Anterior cingulate cortex (tissue), 58 donors: Measurements from ENCODE around the gene MMD.
"Not testable (repeated sequence)": the region's sequence is repeated elsewhere in the genome, so short reads cannot be mapped to it uniquely, and the experiment has no call there.

Source experiments
- DNase-seq, 58 donors: peaks; one replicate each; lab custom pipeline; 2025; lab: John Stamatoyannopoulos, UW

MMD gene

GRCh38 chr17:55402374-55402773 is 19.3 kb downstream of the MMD start:
- DNase-seq = no peak

DNA sequence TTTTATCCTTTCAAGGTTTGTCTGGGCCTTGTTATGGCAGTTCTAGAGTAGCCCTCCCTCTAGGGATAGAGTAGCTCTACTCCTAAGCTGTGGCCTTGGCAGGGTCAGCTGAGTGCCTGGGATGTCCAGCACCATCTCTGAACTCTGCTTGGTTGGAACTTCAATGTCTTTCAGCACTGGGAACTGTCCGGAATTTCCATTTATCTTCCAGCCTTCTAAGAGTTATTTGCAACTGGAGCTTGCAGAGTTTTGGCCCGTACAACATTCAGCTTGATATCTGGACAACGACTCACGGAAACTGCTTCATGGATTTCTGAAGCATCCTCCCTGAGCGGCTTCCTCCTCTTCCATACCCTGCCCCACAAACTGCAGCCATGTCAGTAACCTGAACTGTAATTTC is 22.9 kb downstream of the MMD start:
- no peak for DNase-seq

GRCh38 chr17:55395803-55396505 is 25.7 kb downstream of the MMD start:
- DNase-seq = no peak

GRCh38 chr17:55394357-55395021 is 27.1 kb downstream of the MMD start:
- DNase-seq = peak in 2 of 58 donors; percentile 30 to 51

GRCh38 chr17:55391764-55392467 is 29.7 kb downstream of the MMD start:
- DNase-seq = no peak

DNA sequence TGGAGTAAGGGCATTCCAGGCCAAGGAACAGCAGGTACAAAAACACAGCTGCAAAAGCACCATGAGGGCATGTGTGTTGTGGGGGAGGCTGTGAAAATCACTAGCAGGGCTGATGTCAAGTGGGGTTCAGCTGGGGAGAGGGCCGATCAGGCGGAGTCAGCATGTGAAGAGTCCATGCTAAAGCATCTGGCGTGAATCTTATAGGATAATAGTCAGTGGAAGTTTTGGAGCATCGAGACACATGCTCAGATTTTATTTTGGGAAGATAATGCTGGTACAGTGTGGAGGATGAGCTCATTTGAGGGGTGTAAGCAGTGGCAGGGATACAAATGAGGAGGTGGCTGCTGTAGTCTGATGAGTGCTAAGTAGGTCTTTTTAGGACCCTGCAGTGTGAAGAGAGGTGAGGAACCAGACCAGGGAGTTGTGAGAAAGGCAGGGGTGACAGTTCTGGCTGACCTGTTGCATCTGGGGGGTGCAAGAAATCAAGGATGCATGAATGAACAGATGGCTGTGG is 30.3 kb downstream of the MMD start:
- peak in 29 of 58 donors; percentile 1 to 71 (median 16) for DNase-seq

GRCh38 chr17:55390364-55390977 is 31.2 kb downstream of the MMD start:
- no peak for DNase-seq

- not testable (repeated sequence) for DNase-seq
Observed at GRCh38 chr17:55389715-55390114, 31.9 kb downstream of the MMD start.

DNA sequence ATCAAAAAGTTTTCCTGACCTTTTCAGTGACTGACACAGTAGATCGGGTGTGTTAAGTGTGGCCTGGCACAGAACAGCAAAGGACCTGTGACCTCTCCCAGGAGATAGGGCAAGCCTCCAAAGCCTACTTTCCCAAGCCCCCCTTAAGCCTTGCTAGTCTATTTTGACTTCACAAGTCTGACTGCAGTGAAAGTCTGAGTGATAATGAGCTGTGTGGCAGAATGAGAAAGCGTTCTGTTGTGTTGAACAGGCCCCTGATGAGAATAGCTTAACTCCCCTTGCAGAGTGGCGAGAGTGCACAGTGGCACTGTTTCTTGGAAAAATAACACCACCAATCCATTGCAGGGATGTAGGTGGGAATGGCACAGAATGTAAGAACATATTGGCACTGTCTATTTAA is 32.8 kb downstream of the MMD start:
- DNase-seq = peak in 23 of 58 donors; percentile 0 to 44 (median 5)

DNA sequence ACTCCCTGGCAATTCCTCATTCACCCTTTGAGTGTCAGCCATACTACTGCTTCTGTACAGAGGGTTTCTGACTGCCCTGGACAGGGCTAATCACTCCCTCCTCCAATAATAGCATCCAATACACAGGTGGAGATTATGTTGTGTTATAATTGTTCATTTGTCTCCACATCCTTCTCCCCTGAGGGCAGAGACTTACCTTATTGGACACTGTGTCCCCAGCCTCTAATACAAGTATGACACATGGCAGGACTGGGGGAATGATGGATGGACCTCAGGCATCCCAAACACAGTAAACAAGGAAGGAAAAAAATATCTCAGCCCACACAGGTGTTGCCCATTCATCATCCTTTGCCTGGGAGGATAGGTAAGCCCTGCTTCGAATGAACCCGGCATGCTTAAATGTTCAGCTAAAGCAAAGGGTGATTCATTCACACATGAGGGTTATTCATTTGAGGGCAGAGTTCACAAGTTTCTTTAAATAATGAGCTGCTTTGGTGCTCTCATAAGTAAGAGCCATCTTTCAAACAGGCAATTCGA is 34.8 kb downstream of the MMD start:
- DNase-seq = no peak

- DNase-seq = no peak
Observed at GRCh38 chr17:55384643-55385232, 36.9 kb downstream of the MMD start.

- DNase-seq = no peak
Observed at GRCh38 chr17:55383771-55384642, 37.6 kb downstream of the MMD start.

- no peak for DNase-seq
Observed at GRCh38 chr17:55381017-55381770, 40.4 kb downstream of the MMD start.

DNA sequence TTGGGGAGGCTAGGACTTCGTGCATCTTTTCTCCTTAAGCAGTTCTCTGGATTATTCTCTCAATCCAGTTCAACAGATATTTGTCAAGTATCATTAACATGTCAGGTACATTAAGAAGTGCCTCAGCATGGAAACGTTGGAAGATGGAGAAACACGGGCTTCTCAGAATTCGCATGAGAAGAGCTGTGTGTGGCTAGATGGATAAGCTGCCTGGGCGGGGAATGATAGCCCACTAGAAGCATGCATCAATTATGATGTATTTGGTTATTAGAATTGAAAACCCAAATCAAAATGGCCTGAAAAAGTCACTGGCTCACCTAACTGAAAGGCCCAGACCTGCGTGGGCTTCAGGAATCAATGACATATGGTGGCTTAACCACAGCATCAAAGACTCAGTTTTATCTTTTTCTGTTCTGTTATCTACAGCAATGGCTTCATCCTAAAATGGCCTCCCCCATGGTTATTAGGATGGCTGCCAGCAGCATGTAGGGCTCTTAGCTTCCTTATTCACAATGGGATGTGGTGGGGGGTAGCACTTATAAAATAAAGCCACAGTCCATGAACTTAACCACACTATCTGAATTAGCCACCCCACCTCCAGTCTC is 43.9 kb downstream of the MMD start:
- DNase-seq = no peak

DNA sequence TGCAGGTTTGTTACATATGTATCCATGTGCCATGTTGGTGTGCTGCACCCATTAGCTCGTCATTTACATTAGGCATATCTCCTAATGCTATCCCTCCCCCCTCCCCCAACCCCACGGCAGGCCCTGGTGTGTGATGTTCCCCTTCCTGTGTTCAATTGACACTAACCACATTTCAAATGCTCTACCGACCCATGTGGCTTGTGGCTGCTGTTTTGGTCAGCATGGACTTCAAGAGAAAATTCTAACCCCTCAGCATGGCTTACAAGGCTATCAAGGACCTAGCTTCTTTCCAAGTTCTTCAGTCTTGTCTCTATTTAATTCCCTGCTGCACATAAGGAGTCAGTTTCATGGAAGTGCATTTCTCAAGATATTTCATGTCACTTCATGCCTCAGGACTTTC is 52.9 kb downstream of the MMD start:
- no peak for DNase-seq

DNA sequence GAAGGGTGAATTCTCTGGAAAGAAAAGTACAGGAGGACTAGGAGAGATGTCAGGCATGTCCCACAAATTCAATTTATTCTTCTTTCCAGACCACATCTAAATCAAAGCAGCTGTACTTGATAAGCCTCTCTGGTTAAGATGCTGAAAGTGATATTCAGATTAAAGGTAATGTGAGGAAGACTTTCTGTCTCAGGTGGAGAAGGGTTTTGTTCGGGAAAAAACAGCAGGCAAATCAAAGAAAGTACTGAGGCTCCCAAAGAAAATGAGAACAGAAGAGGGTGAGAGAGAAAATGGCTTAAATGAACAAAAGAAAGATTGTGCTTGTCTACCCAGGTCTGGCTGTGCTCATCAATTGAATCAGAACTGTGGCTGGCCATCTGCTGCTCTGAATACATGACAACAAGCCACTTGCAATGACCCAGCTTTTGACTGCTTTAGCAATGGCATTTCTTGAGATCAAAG is 55.6 kb downstream of the MMD start:
- peak in 9 of 58 donors; percentile 1 to 21 (median 4) for DNase-seq

- DNase-seq = no peak
Observed at GRCh38 chr17:55363033-55363432, 58.6 kb downstream of the MMD start.

- DNase-seq = no peak
Observed at GRCh38 chr17:55360971-55361370, 60.7 kb downstream of the MMD start.
